ENCODE results near the gene MFRP.

Gene MFRP

DNA sequence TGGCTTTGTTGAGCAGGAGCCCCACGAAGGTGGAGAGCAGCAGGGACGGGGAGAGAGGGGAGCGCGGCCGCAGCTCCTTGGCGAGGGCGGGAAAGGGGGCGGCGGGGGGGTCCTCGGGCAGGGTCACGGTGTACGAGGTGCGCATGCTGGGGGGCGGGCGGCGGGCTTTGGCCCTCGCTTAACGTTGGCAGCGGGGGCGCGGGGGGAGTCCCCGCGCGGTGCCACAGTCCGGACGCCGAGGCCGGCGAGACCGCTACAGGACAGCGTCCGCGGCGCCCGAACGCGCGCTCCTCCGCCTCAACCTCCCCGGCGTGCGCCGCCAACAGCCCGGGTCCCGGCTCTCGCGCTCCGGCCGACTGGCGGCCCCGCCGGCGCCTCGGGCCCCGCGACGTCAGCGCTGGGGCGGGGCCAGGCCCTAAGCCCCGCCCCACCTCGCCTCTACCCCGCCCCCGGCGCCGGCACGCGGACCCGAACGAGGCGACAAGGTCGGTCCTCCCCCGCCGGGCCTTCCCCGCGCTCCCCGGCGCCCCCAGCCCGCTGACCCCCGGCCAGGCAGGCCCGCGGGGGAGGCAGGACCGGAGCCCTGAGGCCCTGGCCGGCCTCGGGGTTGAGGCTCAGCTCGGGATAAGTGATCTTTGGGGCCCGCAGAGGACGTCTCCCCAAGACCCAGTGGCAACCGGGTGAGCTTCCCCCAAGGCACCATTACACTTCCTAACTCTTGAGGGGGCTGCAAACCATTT lies 17.5 kb upstream of the MFRP start:
- no peaks in the 10 kb centered on the region for H3K9me3 ChIP-seq (ENCODE audit: control insufficient read depth, insufficient read depth, low read depth, low read length)
- no peaks in the 10 kb centered on the region for H3K36me3 ChIP-seq (ENCODE audit: control insufficient read depth, insufficient read depth, low read length)
- peaks cover 60% of the 10 kb centered on the region for H3K27me3 ChIP-seq (ENCODE audit: control insufficient read depth, insufficient read depth, low read length)
- H3K27ac ChIP-seq (ENCODE audit: low read depth, low read length), result no peak overlapping the region
- H3K4me1 ChIP-seq (ENCODE audit: control insufficient read depth, insufficient read depth, low read length), result peaks cover 40% of the 10 kb centered on the region
- peak overlapping the region; percentile 48 for H3K4me3 ChIP-seq (ENCODE audit: low read depth, low read length)
- H3K9ac ChIP-seq (ENCODE audit: low read length), result no peak overlapping the region

DNA sequence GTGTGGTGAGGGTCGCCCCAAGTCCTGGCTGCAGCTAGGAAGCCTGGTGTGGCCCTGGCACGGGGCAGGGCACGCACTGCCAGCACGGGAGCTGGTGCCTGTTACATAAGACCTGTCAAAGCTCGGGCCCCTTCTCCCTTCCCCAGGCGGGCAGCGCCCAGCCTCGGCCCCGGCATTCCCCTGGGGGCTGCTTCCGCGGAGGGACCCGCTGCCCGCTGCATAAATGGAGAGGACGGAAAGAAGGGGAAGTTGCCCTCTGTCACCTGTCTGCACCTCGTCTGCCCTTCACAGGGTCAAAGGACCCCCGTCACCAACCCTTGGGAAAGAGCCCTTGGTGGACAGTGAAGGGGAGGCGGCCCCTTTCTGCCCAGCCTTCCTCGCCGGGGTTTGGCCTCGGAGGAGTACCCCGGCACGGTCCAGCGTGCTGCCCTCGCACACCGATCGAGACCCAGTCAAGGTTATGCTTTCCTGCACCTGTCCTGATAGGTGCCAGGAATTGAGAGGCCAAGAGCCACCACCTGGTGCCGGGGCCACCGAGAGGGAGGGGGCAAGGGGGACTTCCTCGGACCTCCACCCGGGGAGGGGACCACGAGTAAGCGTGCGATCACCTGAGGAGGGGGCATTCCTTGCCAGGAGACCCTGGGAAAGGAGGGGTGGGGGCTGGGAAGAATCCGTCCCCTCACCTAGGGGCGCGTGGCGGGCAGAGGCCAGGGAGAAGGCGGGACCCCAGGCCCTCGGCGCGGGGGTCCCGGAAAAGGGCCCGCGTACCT lies 16.8 kb upstream of the MFRP start:
- H3K9me3 ChIP-seq (ENCODE audit: control insufficient read depth, insufficient read depth, low read depth, low read length), result no peaks in the 10 kb centered on the region
- H3K4me3 ChIP-seq (ENCODE audit: low read depth, low read length), result peak overlapping the region; percentile 48
- H3K27ac ChIP-seq (ENCODE audit: low read depth, low read length), result no peak overlapping the region
- peaks cover 35% of the 10 kb centered on the region for H3K4me1 ChIP-seq (ENCODE audit: control insufficient read depth, insufficient read depth, low read length)
- no peak overlapping the region for H3K9ac ChIP-seq (ENCODE audit: low read length)
- H3K36me3 ChIP-seq (ENCODE audit: control insufficient read depth, insufficient read depth, low read length), result no peaks in the 10 kb centered on the region; the same call in 1 of the 2 replicates
- H3K27me3 ChIP-seq (ENCODE audit: control insufficient read depth, insufficient read depth, low read length), result peaks cover 60% of the 10 kb centered on the region

DNA sequence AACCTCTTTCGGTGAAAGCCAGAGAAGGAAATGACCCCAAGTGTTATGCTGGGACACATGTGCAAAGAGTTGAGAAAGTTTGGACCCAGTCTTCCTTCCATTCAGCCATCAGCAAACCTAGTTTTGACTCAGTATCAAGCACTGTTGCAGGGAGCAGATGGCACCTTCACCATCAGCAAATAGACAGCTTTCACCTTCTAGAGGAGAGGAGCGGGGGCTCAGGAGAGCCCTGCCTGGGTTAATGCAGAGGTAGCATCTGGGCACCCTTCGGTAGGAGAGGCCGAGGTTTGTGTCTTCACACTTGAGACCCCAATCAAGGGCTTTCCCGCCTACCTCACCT lies 16.2 kb upstream of the MFRP start:
- no peaks in the 10 kb centered on the region; the same call in 1 of the 2 replicates for H3K36me3 ChIP-seq (ENCODE audit: control insufficient read depth, insufficient read depth, low read length)
- no peak overlapping the region for H3K27ac ChIP-seq (ENCODE audit: low read depth, low read length)
- no peaks in the 10 kb centered on the region for H3K9me3 ChIP-seq (ENCODE audit: control insufficient read depth, insufficient read depth, low read depth, low read length)
- H3K27me3 ChIP-seq (ENCODE audit: control insufficient read depth, insufficient read depth, low read length), result peaks cover 60% of the 10 kb centered on the region
- H3K9ac ChIP-seq (ENCODE audit: low read length), result no peak overlapping the region
- no peak overlapping the region for H3K4me3 ChIP-seq (ENCODE audit: low read depth, low read length)
- peaks cover 30% of the 10 kb centered on the region for H3K4me1 ChIP-seq (ENCODE audit: control insufficient read depth, insufficient read depth, low read length)

DNA sequence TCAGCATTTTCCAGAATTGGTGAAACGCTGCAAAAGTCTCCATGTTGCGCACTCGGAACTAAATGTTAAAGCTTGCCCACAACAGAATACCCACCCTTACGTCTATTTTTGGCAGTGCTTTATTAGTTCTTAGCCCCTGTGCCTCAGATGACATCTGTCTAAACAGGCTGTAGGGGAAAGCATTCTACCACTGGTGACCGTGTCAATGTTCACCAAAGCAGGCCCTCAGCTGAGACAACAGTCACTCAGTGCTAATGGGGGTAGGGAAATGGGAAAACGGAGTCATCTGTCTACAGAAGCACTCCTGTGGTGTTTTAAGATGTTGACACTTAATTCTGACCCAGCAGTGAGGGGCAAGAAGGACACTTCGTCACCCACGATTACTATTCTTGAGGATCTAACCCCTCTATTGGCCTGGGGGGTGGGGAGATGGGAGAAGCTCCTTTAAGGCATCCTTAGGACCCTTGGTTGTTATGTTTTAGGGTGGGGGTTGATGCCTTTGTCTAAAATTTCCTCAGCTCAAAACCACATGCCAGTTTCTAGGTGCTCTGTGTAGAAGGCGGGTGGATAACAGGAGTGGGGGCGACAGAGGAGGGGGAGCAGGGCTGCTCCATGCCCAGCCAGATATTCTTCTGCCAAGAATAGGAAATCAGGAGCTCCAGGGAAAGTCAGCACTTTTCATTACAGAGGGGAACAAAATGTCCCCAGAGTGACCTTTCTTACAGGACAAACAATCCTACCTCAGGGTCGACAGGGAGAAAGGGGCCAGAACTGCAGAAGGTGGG lies 15.6 kb upstream of the MFRP start:
- Histone ChIP-seq H3K9me3 (ENCODE audit: control insufficient read depth, insufficient read depth, low read depth, low read length) (no peaks in the 10 kb centered on the region), H3K27me3 (ENCODE audit: control insufficient read depth, insufficient read depth, low read length) (peaks cover 61% of the 10 kb centered on the region), H3K36me3 (ENCODE audit: control insufficient read depth, insufficient read depth, low read length) (no peaks in the 10 kb centered on the region; the same call in 1 of the 2 replicates), H3K4me1 (ENCODE audit: control insufficient read depth, insufficient read depth, low read length) (peaks cover 28% of the 10 kb centered on the region), H3K4me3 (ENCODE audit: low read depth, low read length) (no peak overlapping the region; the same call in 1 of the 2 replicates), H3K9ac (ENCODE audit: low read length) (no peak overlapping the region), H3K27ac (ENCODE audit: low read depth, low read length) (no peak overlapping the region)

DNA sequence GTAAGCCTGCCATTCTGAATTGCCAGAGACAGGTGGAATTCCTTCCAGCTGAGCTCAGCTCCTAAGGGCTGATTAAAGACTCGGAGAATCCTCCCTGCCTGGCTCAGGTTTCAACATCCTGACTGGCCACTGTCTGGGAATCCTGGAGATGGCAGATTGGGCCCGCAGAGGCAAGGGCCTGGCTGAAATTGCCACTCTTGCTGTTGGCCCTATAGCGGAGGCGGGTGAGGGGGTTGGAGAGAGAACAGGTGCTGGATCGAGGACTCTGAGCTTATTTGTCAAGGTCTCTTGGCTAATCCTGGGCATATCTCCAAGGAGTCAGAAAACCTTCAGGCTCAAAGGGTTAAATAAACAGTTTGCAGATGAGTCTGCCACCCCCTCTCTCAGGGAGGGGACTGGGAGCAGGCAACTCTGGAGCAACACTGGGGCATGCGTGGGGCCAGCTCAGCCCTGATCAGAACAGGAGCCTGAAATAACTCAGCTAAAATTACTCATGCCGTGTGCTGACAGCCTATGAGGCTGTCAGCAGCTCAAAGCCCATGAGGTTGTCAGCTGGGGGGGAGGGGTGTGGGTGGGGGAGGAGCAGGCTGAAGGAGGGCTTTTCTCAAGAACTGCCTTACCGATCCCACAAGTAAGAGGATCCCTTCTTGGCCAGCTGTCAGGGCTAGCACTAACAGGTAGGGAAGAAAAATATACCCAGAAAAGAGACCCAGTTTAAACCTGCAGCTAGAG lies 14.7 kb upstream of the MFRP start:
- H3K27me3 ChIP-seq (ENCODE audit: control insufficient read depth, insufficient read depth, low read length), result peaks cover 52% of the 10 kb centered on the region
- peak overlapping the region; percentile 27 for H3K4me3 ChIP-seq (ENCODE audit: low read depth, low read length)
- peaks cover 28% of the 10 kb centered on the region for H3K4me1 ChIP-seq (ENCODE audit: control insufficient read depth, insufficient read depth, low read length)
- no peak overlapping the region for H3K9ac ChIP-seq (ENCODE audit: low read length)
- H3K36me3 ChIP-seq (ENCODE audit: control insufficient read depth, insufficient read depth, low read length), result no peaks in the 10 kb centered on the region; the same call in 1 of the 2 replicates
- H3K27ac ChIP-seq (ENCODE audit: low read depth, low read length), result no peak overlapping the region
- no peaks in the 10 kb centered on the region for H3K9me3 ChIP-seq (ENCODE audit: control insufficient read depth, insufficient read depth, low read depth, low read length)

DNA sequence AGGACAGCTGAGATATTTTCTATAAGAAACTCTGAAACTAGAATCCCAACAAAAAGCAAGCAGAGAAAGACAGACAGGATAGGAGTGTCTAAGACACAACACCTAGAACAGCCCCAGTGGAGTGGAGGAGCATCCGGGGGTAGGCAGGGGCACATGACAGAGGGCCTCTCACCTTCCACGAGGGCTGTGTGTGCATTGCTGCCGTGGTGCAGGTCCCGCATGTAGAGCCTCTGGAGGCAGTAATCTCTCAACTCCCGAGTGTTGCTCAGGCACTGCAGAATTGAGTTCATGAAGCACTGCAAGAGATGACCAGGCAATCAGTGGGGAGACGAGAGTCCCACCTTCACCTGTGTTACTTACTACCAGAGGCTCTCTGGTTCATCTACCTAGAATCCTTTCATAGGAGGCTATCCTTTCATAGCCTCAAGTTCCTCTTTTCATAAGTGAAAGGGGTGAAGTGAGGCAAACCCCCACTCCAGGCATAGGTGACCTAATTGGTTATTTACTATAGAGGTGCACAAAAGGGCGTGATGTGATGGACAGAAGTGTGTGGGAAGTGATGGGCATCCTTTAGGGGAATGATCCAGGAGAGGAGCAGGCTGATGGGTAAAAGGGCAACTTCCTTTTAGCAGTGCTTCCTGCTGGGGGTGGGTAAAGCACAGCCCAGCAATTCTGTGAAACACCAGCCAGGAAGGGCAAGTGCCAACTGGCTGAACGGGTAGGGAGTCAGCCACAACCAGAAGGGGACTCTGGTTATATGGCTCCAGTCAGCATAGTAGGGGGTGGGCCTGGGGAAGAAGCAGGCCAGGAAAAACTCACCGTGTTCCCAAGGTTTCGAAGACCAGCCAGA lies 13.1 kb upstream of the MFRP start:
- Histone ChIP-seq H3K4me3 (ENCODE audit: low read depth, low read length) (no peak overlapping the region), H3K27ac (ENCODE audit: low read depth, low read length) (no peak overlapping the region), H3K4me1 (ENCODE audit: control insufficient read depth, insufficient read depth, low read length) (peaks cover 28% of the 10 kb centered on the region), H3K9me3 (ENCODE audit: control insufficient read depth, insufficient read depth, low read depth, low read length) (no peaks in the 10 kb centered on the region), H3K36me3 (ENCODE audit: control insufficient read depth, insufficient read depth, low read length) (no peaks in the 10 kb centered on the region; the same call in 1 of the 2 replicates), H3K9ac (ENCODE audit: low read length) (no peak overlapping the region), H3K27me3 (ENCODE audit: control insufficient read depth, insufficient read depth, low read length) (peaks cover 53% of the 10 kb centered on the region)

DNA sequence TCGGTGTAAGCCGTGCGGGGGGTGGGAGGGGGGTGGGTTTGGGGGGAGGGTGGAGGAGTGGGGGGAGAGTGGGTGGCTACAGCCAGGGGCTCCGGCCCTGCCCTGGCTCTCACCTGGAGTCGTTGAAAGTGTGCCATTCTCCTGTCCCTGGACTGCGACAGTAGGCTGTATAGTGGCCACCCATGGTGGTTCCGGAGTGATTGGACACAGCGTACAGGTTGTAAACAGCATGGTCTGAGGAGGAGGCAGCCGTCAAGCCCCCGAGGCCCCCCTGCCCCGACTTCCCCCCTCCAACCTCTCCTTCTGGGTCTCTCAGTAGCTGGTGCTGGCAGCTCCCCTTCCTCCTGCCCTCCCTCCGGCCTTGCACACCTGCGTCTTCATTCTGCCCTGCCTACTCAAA lies 10.6 kb upstream of the MFRP start:
- Histone ChIP-seq H3K36me3 (ENCODE audit: control insufficient read depth, insufficient read depth, low read length) (no peaks in the 10 kb centered on the region; the same call in 1 of the 2 replicates), H3K9me3 (ENCODE audit: control insufficient read depth, insufficient read depth, low read depth, low read length) (no peaks in the 10 kb centered on the region), H3K4me1 (ENCODE audit: control insufficient read depth, insufficient read depth, low read length) (peaks cover 21% of the 10 kb centered on the region), H3K27ac (ENCODE audit: low read depth, low read length) (no peak overlapping the region), H3K4me3 (ENCODE audit: low read depth, low read length) (peak overlapping the region; percentile 69; the same call in 1 of the 2 replicates), H3K27me3 (ENCODE audit: control insufficient read depth, insufficient read depth, low read length) (peaks cover 30% of the 10 kb centered on the region), H3K9ac (ENCODE audit: low read length) (no peak overlapping the region)

DNA sequence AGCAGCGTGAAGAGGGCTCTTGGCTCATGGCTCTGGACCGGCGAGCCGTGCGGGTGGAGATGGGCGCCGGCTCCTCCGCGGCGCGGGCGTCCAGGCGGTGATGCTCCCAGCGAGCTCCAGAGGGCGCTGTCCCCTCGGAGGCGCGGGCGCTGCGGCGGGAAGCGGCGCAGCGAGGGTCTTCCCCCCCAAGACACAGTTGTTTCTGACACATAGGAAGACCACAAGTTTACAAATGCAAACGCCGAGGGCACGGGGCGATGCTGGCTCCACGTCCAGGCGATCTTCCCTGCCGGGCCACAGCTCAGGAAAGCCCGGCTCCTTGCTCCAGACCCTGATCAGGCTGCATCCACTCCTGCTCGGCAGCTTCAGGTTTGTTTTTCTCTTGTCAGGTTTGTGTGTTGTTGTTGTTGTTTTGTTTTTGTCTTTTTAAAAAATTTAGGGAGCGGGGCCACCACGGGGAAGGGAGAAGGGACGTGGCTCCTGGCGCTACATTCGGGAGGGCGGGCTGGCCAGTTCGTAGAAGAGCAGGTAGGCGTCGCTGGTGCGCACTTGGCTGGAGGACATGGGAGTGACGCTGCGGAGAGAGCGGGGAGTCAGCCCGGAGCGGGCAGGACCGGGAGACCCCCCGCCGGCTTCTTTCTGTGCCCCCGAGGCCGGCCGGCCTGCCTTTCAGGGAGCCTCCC lies 10.0 kb upstream of the MFRP start:
- H3K4me3 ChIP-seq (ENCODE audit: low read depth, low read length), result peak overlapping the region; percentile 69
- no peaks in the 10 kb centered on the region for H3K9me3 ChIP-seq (ENCODE audit: control insufficient read depth, insufficient read depth, low read depth, low read length)
- H3K4me1 ChIP-seq (ENCODE audit: control insufficient read depth, insufficient read depth, low read length), result peaks cover 15% of the 10 kb centered on the region
- H3K27me3 ChIP-seq (ENCODE audit: control insufficient read depth, insufficient read depth, low read length), result peaks cover 25% of the 10 kb centered on the region
- no peak overlapping the region for H3K27ac ChIP-seq (ENCODE audit: low read depth, low read length)
- peak overlapping the region; percentile 64 for H3K9ac ChIP-seq (ENCODE audit: low read length)
- no peaks in the 10 kb centered on the region; the same call in 1 of the 2 replicates for H3K36me3 ChIP-seq (ENCODE audit: control insufficient read depth, insufficient read depth, low read length)

DNA sequence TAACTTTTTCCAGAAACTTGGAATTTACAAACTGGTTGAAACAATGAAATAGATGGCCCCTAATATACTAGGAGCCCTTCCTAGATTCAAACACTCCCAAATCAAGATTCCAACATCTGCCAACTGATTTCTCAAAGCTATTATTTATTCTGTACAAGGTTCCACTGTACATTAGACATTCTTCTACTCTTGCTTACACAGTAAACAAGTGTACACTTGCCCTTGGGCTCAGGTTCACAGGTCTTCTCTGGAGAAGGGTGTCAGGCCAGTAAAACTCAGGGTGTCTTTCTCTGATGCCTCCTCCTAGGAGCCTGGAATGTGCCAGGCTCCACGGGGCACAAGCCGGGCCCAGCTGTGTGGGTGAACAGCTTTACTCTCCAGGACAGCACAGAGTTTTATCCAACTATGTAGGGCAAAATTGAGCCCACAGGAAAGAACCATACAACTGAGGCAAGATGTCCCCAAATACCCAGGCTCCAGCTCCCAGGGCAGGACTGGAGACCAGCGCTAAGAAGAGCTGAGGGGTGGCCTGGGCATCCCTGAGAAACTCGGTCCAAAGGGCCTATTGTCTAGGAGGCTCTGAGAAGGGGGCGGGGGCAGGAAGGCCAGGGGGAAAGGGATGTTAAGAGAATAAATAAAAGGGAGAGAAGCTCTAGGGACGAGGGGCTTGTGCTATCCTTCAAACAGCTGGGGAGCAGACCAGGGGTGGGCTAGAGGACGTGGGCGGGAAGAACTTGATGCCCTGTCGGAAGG lies 8.8 kb upstream of the MFRP start:
- Histone ChIP-seq H3K4me1 (ENCODE audit: control insufficient read depth, insufficient read depth, low read length) (peaks cover 4% of the 10 kb centered on the region; the same call in 1 of the 2 replicates), H3K9me3 (ENCODE audit: control insufficient read depth, insufficient read depth, low read depth, low read length) (no peaks in the 10 kb centered on the region), H3K4me3 (ENCODE audit: low read depth, low read length) (no peak overlapping the region), H3K9ac (ENCODE audit: low read length) (no peak overlapping the region), H3K27ac (ENCODE audit: low read depth, low read length) (no peak overlapping the region), H3K36me3 (ENCODE audit: control insufficient read depth, insufficient read depth, low read length) (no peaks in the 10 kb centered on the region; the same call in 1 of the 2 replicates), H3K27me3 (ENCODE audit: control insufficient read depth, insufficient read depth, low read length) (peaks cover 25% of the 10 kb centered on the region)

Measured in HUES6 (cell line).